ELF-1 (cell line): ENCODE results near the gene PPM1M.

Experiments used
- DNase-seq: peaks from one replicate; pipeline ENCODE4 v3.0.0-alpha.2; 2016; ENCODE audit warnings: low read depth, low spot score

PPM1M gene

GRCh38 chr3:52230889-52231499, 14.6 kb upstream of the PPM1M start:
- no peak for DNase-seq

GRCh38 chr3:52231502-52232278, 13.9 kb upstream of the PPM1M start:
- peak; percentile 67 for DNase-seq

GRCh38 chr3:52232279-52233107, 13.1 kb upstream of the PPM1M start:
- no peak for DNase-seq

- no peak for DNase-seq
Observed at GRCh38 chr3:52233108-52233591, 12.4 kb upstream of the PPM1M start.

GRCh38 chr3:52233968-52234367, 11.6 kb upstream of the PPM1M start:
- no peak for DNase-seq

GRCh38 chr3:52234516-52235447, 10.8 kb upstream of the PPM1M start:
- DNase-seq = no peak

GRCh38 chr3:52236424-52236886, 9.1 kb upstream of the PPM1M start:
- DNase-seq = no peak

GRCh38 chr3:52237006-52237656, 8.4 kb upstream of the PPM1M start:
- DNase-seq = no peak

- peak; percentile 73 for DNase-seq
Observed at GRCh38 chr3:52237657-52238172, 7.8 kb upstream of the PPM1M start.

- DNase-seq = no peak
Observed at GRCh38 chr3:52238193-52238760, 7.3 kb upstream of the PPM1M start.

- peak; percentile 80 for DNase-seq
Observed at GRCh38 chr3:52238761-52239701, 6.5 kb upstream of the PPM1M start, which contains the start of gene TWF2. Gene TWF2, minus strand, starts transcription at chr3:52239158. Its CDS starts 142 bp downstream, at chr3:52239016.

- DNase-seq = no peak
Observed at GRCh38 chr3:52240059-52240885, 5.3 kb upstream of the PPM1M start.

- DNase-seq = no peak
Observed at GRCh38 chr3:52240886-52241370, 4.6 kb upstream of the PPM1M start.

- no peak for DNase-seq
Observed at GRCh38 chr3:52242039-52242438, 3.5 kb upstream of the PPM1M start.

- no peak for DNase-seq
Observed at GRCh38 chr3:52243791-52244628, 1.5 kb upstream of the PPM1M start.

- no peak for DNase-seq
Observed at GRCh38 chr3:52246264-52246620, 683 bp downstream of the PPM1M start.
